ENCODE results near the gene TDRD9.
"Not testable (repeated sequence)": the region's sequence is repeated elsewhere in the genome, so short reads cannot be mapped to it uniquely, and the experiment has no call there.

TDRD9 gene

DNA sequence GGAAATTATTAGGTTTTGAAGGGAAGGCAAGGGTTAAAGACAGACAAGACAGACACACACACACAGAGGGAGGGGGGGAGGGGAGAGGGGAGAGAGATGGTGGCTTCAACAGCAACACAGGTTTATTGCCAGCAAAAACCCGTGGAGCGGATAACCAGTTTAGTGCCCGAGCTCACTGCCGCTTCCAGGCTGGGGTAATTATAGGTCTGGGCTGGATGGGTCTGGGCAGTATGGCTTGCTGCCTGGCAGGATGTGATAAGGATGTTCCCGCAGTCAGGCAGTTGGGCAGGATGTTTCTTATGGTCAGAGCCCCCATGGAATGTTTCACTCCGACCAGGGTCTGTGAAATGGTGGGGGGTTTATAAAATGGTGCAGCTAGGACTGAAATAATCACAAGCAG lies 4.4 kb upstream of the TDRD9 start:
- no peak for DNase-seq

DNA sequence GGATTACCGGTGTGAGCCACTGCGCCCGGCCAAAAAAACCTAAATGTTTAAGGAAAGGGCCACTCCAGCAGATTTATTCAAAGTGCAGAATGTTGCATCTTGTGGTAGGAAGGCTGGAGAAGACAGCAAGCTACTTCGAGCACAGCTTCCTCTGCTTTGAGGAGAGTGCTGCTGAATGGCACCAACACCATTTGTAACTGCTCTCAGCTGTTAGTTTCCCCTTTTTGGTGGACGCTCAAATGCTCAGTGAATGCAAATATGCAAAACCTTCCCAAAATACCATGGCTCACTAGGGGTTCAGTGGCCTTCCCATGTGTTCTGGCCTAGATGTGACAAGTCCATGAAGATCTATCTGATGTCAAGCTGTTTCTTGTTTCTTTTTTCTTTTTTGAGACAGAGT lies 2.9 kb upstream of the TDRD9 start:
- DNase-seq, result no peak

DNA sequence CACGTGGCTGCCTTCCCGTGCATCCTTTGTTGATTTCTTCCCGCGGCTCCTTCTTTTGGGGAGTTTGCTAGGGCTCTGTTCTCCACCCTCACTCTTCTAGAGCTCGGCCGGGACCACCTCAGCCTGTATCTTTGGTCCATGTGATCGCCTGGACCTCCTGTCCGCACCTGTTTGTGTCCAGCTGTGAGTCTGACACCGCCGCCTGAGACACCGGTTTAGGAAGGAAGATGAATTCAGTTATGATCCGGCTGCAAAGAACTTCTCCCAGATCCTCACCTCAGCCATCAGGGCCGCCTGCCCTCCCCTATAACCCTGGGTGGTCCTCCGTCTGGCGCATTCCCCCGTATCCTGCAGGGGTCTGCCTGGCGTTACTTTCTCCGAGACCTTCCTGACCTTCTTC lies 690 bp upstream of the TDRD9 start:
- no peak for DNase-seq

DNA sequence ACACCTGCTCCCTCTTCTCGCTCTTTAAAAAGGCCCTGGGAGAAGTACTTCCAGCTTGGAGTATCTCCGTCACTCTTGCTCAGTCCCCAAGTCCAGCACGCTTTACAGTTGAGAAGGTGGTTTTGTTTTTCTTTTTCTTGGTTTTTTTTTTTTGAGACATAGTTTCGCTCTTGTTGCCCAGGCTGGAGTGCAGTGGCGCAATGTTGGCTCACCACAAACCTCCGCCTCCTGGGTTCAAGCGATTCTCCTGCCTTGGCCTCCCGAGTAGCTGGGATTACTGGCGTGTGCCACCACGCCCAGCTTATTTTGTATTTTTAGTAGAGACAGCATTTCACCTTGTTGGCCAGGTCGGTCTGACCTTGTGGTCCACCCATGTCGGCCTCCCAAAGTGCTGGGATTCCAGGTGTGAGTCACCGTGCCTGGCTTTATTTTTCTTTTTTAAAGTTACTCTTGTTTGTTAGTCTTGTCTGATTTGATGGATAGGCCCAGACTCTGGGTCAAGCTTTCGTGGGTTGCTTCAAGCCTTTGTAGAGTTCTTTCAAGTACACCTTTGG lies 1.9 kb downstream of the TDRD9 start:
- DNase-seq, result no peak

DNA sequence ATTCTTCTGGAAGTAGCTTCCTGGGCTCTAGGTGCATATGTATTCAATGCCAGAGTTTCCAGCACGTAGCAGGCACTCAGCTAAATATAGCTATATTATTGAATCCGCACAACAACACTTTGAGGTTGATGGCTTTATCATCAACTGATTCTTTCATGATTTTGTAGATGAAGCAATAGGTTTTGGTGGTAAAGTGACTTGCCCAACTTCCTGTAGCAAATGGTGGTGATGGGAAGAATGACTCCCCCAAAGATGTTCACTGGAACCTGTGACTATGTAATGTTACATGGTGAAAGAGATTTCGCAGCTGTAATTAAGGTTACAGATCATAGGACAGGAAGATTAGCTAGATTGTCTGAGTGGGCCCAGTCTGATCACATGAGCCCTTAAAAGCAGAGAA lies 3.2 kb downstream of the TDRD9 start:
- no peak for DNase-seq

DNA sequence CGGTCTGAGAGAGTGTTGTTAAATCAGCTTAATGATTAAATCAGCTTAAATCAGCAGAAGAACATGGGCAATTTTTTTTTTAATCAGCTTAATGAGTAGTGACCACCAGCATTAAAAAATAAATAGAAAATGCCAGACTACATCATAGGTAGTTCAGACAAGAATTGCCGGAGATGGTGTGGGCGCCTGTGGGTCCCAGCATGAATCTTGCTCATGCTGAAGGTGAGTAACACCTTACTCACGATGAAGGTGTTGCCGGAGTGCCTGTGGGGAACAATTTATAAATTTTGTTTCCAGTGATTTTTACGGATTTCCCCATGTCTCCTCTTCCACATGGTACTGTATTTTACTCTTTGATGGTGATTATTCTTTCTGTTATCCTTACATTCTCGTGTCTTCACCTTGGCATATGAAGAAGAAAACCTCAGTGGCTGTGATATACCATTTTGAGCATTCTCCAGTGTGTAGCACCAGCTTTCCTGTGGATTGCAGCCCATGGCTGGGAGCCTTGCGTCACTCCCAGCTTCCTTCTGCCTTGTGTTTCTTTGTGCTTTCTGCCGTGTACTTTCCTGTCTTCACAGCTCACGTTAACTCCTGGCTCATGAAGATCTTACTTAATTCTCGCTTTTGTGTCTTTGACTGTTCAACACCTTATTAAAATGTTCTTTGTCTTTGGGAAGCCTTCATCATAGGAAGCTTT lies 4.7 kb downstream of the TDRD9 start:
- no peak for DNase-seq

DNA sequence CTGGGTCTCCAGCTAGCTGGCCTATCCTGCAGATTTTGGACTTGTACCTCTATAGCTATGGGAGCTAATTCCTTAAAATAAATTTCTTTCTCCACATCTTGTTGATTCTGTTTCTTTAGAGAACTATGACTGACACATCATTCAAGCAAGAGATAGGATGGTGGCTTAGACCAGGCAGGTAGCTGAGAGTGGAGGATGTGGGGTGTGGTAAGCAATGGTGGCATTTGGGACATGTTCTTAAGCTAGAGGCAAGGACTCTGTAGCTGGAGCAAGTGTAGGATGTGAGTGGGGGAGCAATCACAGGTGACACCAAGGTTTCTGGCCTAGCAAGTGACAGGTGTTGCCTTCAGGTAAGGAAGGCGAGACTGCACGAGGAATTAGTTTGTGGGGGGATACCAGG lies 6.8 kb downstream of the TDRD9 start:
- DNase-seq, result no peak

DNA sequence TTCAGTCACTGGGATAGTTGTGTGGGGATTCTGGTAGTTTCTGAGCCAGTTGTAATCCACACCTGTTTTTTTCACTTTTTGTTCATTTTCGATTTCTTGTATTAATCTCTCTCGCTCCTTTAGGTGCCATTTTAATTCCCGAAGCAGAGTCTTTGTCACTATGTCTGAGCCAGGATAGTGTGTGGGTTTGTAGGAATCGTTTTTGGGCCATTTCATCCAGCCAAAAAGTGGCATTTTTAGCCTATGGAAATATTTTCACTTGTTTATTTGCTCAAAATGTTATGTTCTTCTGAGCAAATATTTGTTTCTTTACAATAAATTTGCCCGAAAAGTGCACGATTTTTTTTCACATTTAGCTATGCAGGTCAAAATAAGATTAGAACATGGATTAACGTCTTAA lies 13.2 kb downstream of the TDRD9 start:
- DNase-seq, result no peak

DNA sequence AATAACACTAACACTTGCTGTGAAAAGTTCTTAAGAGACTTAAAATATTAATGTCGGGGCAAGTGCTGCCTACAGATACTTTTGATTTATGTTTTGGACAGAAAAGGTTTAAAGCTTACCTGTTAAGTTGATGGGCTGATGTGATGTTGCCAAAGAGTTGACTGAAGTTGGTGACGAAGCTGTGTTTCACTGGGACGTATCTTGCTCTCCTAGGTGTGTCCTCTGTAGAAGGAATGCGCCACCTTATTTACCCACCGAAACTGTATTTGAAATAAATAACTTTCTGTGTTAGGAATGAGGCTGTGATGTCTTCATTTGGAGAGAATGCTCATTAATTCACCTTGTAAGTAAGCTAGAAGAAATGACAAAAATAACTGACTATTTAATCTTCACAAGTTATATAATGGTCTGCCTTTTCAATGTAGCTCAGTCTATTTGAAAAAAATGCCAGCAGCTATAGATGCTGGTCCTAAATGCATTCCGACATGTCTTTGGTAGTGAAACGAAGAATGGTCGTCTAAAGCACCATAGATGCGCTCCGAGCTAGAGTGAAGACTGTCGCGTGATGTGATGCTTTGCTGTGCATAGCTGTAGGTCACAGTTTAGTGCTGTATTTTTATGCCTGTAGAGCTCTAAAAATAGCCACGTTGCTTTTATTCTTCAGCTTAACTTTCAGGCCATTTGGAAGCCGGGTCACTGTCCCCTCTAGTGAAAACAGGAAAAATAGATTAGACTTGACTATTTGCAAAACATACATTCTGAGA lies 13.9 kb downstream of the TDRD9 start, which contains the start of gene RD3L:
RD3L (minus strand) TSS at position 557 of the 764 bp plus-strand sequence. CDS start 834 bp downstream, outside the sequence.
- no peak for DNase-seq

DNA sequence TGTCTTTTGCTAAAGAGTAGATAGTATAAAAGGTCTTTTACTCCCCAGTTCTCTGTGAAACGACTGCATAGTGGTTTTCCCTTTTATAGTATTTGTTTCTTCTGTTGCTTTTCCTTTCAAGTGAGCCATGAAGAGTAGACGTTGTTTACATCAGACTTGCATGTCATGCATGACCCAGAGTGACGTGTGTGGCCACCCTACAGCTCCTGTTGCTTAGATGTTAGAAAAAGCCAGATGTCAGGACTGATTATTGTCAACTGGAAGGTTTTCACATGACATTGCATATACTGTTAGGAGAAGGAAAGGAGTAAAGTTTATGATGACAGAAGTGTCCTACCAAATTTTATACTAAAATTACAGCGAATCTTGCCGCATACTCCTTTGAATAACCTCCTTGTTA lies 15.4 kb downstream of the TDRD9 start:
- DNase-seq, result no peak

DNA sequence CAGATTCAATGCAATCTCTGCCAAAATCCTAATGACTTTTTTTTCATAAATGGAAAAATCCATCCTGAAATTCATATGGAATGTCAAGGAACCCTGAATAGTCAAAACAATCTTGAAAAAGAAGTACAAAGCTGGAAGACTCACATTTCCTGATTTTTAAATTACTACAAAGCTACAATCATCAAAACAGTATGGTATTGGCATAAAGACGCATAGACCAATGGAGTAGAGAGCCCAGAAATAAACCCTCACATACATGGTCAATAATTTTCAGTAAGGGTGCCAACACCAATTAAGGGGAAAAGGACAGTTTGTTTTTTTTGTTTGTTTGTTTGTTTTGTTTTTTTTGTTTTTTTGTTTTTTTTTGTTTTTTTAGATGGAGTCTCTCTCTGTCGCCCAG lies 18.7 kb downstream of the TDRD9 start:
- DNase-seq, result no peak

DNA sequence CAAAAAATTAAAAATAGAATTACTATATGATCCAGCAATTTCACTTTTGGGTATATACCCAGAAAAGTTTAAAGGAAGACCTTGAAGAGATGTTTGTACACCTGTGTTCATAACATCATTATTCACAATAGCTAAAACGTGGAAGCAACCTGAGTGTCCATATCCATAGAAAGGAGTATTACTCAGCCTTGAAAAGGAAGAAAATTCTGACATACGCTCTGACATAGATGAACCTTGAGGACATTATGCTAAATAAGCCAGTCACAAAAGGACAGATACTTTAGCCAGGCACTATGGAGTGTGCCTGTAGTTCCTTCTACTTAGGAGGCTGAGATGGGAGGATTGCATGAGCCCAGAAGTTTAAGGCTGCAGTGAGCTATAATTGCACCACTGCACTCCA lies 20.2 kb downstream of the TDRD9 start:
- DNase-seq, result no peak

DNA sequence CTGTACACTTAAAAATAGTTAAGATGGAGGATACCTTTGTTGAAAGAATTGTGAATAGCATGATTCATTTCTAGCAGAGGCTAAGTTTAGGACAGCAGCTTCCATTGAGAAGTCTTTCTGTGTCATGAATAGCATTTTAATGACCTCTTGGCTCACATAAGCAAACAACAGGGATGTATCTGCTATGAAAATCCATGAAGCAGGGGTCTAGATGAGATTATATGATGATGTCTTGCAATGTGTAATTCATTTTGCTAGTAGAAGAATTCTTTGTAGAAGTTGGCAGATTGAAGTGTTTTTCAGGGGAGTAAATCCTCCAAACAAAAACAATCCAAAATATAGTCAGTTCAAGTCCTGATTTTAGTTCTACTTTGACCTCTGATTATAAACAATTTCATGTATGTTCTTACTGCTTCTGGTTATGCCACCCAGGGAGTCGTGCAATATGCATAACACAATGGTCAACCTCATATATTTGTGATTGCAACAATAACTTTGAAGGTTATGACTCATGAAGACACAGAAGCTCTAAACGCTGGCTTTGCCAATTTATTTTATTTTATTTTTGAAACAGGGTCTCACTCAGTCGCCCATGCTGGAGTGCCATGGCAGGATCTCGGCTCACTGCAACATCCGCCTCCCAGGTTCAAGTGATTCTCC lies 21.0 kb downstream of the TDRD9 start:
- DNase-seq, result no peak

DNA sequence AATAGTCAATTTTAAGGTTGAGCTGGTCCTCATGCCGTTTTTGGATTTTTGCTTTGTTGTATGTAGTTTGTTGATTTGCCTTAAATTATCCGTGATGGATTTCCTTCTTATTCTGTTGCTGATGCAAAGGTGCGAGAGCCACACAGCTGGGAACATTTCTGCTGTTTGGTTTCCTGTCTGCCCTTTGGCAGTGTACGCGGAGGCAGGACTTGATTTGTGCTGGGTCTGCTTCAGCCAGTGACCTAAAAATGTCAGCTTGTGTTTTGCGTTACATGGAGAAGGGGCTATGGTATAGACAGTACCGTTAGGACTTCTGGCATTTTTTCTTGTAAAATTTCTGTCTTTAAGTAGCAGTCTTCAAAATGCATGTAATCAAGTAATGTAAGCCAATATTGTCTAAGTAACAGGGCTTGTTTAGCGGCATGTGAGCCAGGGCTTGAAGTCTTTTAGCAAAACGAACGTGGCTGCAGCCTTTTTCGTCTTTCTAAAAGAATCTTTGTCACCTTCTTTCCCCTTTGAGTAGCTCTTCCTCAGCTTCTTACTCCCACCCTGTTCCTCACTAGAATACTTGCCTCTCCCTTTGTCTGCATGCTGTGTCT lies 32.3 kb downstream of the TDRD9 start:
- DNase-seq, result no peak

DNA sequence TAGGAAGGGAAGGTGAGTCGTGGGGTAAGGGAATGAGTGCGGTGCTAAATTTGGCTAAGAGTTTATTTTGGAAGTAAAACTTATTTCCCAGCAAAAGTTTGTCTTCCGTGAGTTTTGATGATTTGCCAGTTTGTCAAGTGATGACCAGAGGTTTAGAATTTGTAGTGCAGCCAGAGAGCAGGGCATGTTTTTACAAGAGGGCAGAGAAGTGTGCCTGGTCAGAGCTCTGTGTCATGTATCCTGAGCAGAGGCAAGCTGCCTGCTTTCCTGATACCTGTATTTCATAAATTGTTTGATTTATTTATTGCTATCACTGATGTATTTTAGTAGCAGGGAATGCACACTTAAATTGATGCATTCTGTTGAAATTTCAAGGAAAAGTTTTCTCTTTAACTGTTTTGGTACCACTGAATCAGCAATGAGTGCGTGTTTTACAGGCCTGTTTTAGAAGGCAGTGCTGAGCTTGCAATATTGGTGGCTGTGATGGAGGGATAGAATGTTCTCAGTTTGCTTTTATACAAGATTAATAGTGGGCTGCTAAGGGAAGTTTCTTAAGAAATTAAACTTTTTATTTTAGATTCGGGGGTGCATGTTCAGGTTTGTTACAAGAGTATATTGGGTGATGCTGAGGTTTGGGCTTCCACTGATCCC lies 33.8 kb downstream of the TDRD9 start:
- DNase-seq, result no peak

DNA sequence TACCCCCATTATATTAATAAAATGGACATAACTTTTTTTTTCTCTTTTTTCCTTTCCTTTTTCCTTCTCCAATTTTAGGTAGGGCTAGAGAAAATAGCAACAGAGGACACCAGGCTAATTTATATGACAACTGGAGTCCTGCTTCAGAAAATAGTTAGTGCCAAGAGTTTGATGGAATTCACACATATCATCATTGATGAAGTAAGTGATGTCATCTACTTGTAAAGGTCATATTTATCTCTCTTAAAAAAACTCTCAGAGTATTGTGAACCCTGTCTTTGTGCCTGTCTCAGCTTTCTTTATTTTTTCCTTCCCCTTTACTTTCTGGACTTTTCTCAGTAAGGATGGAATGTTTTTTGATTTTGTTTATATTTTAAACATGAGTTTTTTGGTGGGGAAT lies 38.4 kb downstream of the TDRD9 start:
- no peak for DNase-seq

DNA sequence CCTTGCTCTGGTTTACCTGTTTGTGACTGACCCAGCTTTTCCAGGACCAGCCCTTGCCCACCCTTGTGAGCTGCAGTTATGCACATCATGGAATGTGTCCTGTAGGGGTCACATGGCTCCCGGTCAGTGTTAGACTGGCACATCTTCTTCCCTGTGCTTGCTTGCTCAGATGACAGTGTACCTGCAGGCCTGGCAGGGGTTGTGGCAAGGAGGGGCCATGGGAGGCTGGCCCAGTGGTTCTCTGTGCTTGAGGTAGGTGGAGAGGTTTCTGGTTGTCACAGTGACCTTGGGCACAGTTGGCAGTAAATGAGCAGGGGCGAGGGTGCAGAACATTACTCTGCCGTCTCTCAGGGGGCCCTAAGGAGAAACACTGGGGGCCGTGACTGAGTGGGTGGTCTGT lies 41.7 kb downstream of the TDRD9 start:
- no peak for DNase-seq

DNA sequence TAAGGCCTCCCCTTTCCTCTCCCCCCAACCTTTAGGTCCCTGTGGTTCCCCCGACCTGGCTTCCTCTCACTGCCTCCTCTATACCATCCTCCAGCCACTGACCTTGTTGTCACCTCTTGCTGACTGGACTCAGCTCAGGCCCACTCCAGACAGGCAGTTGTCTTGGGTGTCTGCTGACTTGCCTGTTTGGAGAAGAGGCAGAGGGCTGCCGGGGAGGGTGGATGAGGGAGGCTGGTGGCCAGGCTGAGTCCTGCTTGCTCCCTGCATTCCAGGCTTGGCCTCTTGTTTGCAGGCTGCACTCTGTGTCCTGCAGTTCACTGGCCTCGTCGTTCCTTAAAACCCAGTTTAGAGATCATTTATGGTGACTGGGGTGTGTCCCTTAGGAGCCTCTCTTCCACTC lies 45.1 kb downstream of the TDRD9 start:
- peak; percentile 4 for DNase-seq

DNA sequence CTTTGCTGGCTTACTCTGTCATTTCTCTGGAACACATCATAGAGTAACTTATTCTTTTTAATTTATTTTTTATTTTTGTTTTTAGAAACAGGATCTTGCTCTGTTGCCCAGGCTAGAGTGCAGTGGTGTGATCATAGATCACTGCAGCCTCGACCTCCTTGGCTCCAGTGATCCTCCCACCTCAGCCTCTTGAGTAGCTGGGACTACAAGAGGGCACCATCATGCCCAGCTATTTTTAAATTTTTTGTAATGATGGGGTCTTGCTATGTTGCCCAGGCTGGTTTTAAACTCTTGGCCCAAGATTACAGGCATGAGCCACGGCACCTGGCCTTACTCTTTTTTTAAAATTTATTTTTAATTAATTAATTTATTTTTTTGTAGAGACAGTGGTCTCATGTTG lies 46.3 kb downstream of the TDRD9 start:
- DNase-seq, result no peak

DNA sequence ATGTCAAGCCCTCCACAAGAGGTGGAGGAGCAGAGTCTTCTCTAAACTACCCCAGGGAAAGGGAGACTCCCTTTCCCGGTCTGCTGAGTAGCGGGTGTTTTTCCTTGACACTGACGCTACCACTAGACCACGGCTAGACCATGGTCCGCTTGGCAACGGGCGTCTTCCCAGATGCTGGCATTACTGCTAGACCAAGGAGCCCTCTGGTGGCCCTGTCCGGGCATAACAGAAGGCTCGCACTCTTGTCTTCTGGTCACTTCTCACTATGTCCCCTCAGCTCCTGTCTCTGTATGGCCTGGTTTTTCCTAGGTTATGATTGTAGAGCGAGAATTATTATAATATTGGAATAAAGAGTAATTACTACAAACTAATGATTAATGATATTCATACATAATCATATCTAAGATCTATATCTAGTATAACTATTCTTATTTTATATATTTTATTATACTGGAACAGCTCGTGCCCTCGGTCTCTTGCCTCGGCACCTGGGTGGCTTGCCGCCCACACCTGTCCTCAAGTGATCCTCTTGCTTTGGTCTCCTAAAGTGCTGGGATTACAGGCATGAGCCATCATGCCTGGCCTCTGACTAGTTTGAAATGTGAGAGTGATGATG lies 52.5 kb downstream of the TDRD9 start:
- not testable (repeated sequence) for DNase-seq

DNA sequence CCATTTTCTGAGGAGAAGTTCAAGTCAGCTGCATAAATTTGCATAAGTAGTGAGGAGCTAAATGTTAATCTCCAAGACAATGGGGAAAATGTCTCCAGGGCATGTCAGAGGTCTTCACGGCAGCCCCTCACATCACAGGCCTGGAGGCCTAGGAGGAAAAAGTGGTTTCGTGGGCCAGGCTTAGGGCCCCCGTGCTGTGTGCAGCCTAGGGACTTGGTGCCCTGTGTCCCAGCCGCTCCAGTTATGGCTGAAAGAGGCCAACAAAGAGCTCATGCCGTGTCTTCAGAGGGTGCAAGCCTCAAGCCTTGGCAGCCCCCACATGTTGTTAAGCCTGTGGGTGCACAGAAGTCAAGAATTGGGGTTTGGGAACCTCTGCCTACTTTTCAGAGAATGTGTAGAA lies 55.9 kb downstream of the TDRD9 start:
- DNase-seq, result no peak

DNA sequence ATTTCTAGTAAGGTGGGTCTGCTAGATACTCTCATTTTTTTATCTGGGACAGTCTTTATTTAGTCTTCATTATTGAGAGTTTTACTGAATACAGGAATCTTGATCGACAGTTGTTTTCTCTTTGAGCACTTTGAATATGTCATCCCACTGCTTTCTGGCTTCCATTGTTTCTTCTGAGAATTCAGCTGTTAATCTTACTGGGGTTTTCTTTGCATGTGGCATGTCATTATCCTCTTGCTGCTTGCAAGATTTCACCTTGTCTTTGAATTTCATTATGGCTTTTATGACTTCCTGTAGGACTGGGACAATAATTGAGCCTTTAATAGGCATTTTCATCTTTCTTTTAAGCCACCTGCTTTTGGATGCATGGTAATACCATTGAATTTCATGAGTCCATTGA lies 60.8 kb downstream of the TDRD9 start:
- DNase-seq, result no peak
